Natural killer cell (primary cell): ENCODE results near the gene TUBAL3. TPM values are rescaled to one million over a fixed set of nuclear protein-coding genes. Genes with fewer than 3 reads are reported as not detected.

Experiments
- ATAC-seq, 3 donors: fragments of 150-1000 bp in 2 of 3; fragments of 200-7000 bp in 1 of 3; cut with Tn5 transposase; 1 replicate in 1 of 3; 2 replicates in 2 of 3; pipeline ENCODE4 v1.10.0; 2021; ENCODE audit warnings: mild to moderate bottlenecking in 2 of 3, moderate library complexity in 2 of 3
- DNase-seq, 2 donors: peaks; one replicate each; pipeline versions ENCODE4 v3.0.0 to v3.0.0-alpha.2; 2013 to 2021; ENCODE audit warnings: mixed read lengths in 1 of 2
- H3K27ac ChIP-seq: one replicate; pipeline ENCODE4 v1.5.1; 2013; ENCODE audit warnings: mild to moderate bottlenecking, low read length
- H3K27me3 ChIP-seq: one replicate; pipeline ENCODE4 v1.6.1; 2013; ENCODE audit warnings: low read length; ENCODE audit not compliant: control insufficient read depth, insufficient read depth
- H3K36me3 ChIP-seq: one replicate; pipeline ENCODE4 v1.6.1; 2013; ENCODE audit warnings: low read length; ENCODE audit not compliant: control insufficient read depth, insufficient read depth
- H3K4me1 ChIP-seq: one replicate; pipeline ENCODE4 v1.6.1; 2013; ENCODE audit warnings: low read length; ENCODE audit not compliant: control insufficient read depth, insufficient read depth
- H3K4me3 ChIP-seq: one replicate; pipeline ENCODE4 v1.5.1; 2013; ENCODE audit warnings: low read length
- H3K9me3 ChIP-seq: one replicate; pipeline ENCODE4 v1.6.1; 2013; ENCODE audit warnings: low read length; ENCODE audit not compliant: control insufficient read depth, insufficient read depth
- H3K27ac Mint-ChIP-seq, 2 donors: one replicate each; pipeline ENCODE4 v1.8.0; 2022; ENCODE audit warnings: mild to moderate bottlenecking in 2 of 2, mixed read lengths in 2 of 2, moderate library complexity in 1 of 2
- H3K27me3 Mint-ChIP-seq, 2 donors: one replicate each; pipeline ENCODE4 v1.8.0; 2022; ENCODE audit warnings: low read depth in 2 of 2, mixed read lengths in 2 of 2
- H3K36me3 Mint-ChIP-seq: one replicate; pipeline ENCODE4 v1.8.0; 2022; ENCODE audit warnings: mixed read lengths
- H3K4me1 Mint-ChIP-seq, 2 donors: one replicate each; pipeline ENCODE4 v1.8.0; 2022; ENCODE audit warnings: mixed read lengths in 2 of 2
- H3K4me3 Mint-ChIP-seq: one replicate; pipeline ENCODE4 v1.8.0; 2022; ENCODE audit warnings: mild to moderate bottlenecking, moderate library complexity, mixed read lengths
- H3K9me3 Mint-ChIP-seq, 2 donors: one replicate each; pipeline ENCODE4 v1.8.0; 2022; ENCODE audit warnings: mixed read lengths in 2 of 2
- WGBS: methylation state at CpG from one replicate; pipeline ENCODE4 v1.1.7; 2013; ENCODE audit warnings: missing lambda C conversion rate; ENCODE audit not compliant: insufficient coverage; 5-methylcytosine and 5-hydroxymethylcytosine counted together
- intact Hi-C: fragments of 100-400 bp; cut with micrococcal nuclease; formaldehyde crosslinking; loops from one replicate; pipeline ENCODE4 v1.14.2; 2022
- total RNA-seq, 4 donors: library from RNA; stranded (reverse); fragments of 120-200 nt in 1 of 4; gene quantifications; one replicate each; pipeline versions ENCODE4 v1.2.3 to v1.2.4, GENCODE V29; 2013 to 2022
- TF ChIP-seq, protein P1 (sequence below): fragments of 200-600 bp; IDR thresholded peaks from one replicate; pipeline ENCODE4 v1.8.0; 2022; ENCODE audit warnings: antibody characterized with exemption

The TUBAL3 gene
- total RNA-seq, 3 donors from 2014 or later (not counting 1 experiment from before 2014, with no cell fraction given): not detected

DNA sequence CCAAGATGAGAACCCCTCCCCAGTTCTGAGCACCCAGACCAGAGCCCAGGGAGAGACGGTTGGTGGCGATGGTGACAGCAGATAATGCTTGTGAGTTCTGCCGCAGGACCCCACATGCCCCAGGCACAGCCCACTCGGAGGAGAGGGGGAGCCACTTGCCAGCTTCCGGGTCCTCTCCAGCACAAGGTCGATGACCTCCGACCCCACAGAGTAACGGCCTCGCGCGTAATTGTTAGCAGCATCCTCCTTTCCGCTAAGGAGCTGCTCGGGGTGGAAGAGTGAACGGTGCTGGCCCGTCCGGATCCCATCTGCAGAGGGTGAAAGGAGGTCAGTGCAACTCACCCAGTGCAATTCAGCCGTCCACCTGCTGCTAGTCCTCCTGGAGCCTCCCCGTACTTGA, 9.5 kb downstream of the TUBAL3 start:
- Mint-ChIP-seq H3K27ac (no peak overlapping the region), H3K4me3 (no peak overlapping the region), H3K4me1 (no peaks in the 10 kb centered on the region), H3K36me3 (peaks cover 15% of the 10 kb centered on the region), H3K9me3 (peaks cover 3 to 11% of the 10 kb centered on the region in 2 donors), H3K27me3 (peaks cover 11 to 19% of the 10 kb centered on the region in 2 donors)
- no peaks in the 10 kb centered on the region for H3K9me3 ChIP-seq
- ATAC-seq (no peak), DNase-seq (no peak)
- TF ChIP-seq, protein P1, sequence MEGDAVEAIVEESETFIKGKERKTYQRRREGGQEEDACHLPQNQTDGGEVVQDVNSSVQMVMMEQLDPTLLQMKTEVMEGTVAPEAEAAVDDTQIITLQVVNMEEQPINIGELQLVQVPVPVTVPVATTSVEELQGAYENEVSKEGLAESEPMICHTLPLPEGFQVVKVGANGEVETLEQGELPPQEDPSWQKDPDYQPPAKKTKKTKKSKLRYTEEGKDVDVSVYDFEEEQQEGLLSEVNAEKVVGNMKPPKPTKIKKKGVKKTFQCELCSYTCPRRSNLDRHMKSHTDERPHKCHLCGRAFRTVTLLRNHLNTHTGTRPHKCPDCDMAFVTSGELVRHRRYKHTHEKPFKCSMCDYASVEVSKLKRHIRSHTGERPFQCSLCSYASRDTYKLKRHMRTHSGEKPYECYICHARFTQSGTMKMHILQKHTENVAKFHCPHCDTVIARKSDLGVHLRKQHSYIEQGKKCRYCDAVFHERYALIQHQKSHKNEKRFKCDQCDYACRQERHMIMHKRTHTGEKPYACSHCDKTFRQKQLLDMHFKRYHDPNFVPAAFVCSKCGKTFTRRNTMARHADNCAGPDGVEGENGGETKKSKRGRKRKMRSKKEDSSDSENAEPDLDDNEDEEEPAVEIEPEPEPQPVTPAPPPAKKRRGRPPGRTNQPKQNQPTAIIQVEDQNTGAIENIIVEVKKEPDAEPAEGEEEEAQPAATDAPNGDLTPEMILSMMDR: no peak
- H3K4me1 ChIP-seq: no peaks in the 10 kb centered on the region
- no peak overlapping the region for H3K27ac ChIP-seq
- 93% methylated on average over 17 of the region's 18 CpGs for WGBS
- no peaks in the 10 kb centered on the region for H3K36me3 ChIP-seq
- intact Hi-C loops: no loop called here
- no peak overlapping the region for H3K4me3 ChIP-seq
- H3K27me3 ChIP-seq: no peaks in the 10 kb centered on the region

DNA sequence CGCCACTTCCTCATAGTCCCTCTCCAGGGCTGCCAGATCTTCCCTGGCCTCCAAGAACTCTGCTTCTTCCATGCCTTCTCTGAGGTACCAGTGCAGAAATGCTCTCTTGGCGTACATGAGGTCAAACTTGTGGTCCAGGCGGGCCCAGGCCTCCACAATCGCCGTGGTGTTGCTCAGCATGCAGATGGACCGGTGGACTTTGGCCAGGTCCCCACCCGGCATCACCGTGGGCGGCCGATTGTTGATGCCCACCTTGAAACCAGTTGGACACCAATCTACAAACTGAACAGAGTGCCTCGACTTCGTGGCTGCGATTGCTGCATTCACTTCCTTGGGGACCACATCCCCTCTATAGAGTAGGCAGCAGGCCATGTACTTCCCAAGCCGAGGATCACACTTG, 11.1 kb downstream of the TUBAL3 start:
- Histone ChIP-seq H3K4me3 (no peak overlapping the region), H3K36me3 (no peaks in the 10 kb centered on the region), H3K27me3 (no peaks in the 10 kb centered on the region), H3K4me1 (no peaks in the 10 kb centered on the region), H3K27ac (no peak overlapping the region), H3K9me3 (no peaks in the 10 kb centered on the region)
- intact Hi-C loops: no loop called here
- TF ChIP-seq, protein P1: no peak
- no peak for ATAC-seq
- Mint-ChIP-seq H3K4me3 (no peak overlapping the region), H3K36me3 (peaks cover 15% of the 10 kb centered on the region), H3K27ac (no peak overlapping the region), H3K4me1 (no peaks in the 10 kb centered on the region), H3K9me3 (peaks cover 8 to 16% of the 10 kb centered on the region in 2 donors), H3K27me3 (peaks cover 3 to 5% of the 10 kb centered on the region in 2 donors)
- WGBS: 94% methylated on average over 14 of the region's 14 CpGs
- DNase-seq: no peak

DNA sequence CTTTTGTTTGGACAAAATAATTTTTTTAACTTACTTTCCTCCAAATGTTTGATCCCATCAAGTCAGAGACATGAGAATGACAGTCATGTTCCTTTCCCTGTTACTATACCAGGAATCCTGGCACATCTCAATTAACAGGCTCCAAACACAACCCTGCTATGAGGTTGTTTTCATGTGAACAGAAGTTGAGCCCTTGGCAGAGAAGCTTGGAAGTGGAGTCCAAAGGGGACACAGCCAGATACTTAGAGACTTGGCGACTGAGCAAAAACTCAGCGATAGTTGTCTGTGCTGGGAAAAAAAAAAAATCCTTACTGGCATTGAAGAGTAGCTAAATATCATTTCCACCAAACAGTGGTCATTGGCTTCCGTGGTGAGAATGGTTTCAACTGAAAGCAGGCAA, 12.8 kb downstream of the TUBAL3 start:
- TF ChIP-seq, protein P1: no peak
- no peaks in the 10 kb centered on the region for H3K36me3 ChIP-seq
- Mint-ChIP-seq H3K36me3 (peaks cover 15% of the 10 kb centered on the region), H3K27ac (no peak overlapping the region), H3K9me3 (peaks cover 8 to 18% of the 10 kb centered on the region in 2 donors), H3K4me1 (no peaks in the 10 kb centered on the region), H3K27me3 (peaks cover 0 to 3% of the 10 kb centered on the region in 2 donors), H3K4me3 (no peak overlapping the region)
- no peaks in the 10 kb centered on the region for H3K27me3 ChIP-seq
- WGBS: 95% methylated on average over 2 of the region's 3 CpGs
- DNase-seq (no peak), ATAC-seq (no peak)
- intact Hi-C loops: no loop called here
- no peaks in the 10 kb centered on the region for H3K4me1 ChIP-seq
- H3K27ac ChIP-seq: no peak overlapping the region
- H3K9me3 ChIP-seq: no peaks in the 10 kb centered on the region
- H3K4me3 ChIP-seq: no peak overlapping the region

DNA sequence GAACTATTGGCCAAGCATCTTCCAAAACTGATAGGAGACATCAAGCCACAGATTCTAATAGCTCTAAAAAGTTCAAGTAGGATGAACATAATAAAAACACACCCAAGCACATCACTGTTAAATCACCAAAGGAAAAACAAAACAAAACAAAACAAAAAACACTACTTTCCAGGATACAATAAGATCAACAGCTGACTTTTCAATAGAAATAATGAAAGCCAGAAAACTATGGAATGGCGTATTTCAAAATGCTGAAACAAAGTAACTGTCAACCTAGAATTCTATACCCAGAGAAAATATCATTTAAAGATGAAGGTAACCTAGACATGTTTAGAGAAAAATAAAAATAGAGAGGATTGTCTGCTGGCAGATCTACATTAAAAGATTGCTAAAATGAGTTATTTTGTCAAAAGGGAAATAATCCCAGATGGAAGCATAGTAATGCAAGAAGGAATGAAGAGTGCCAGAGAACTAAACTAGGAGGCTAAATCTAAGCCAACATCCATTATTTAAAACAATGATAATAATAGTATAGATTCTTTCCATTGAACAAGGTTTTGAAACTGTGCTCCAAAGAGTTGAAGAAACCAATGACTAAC, 13.9 kb downstream of the TUBAL3 start:
- H3K27ac Mint-ChIP-seq: no peak overlapping the region
- TF ChIP-seq, protein P1: no peak
- ATAC-seq (no peak), DNase-seq (no peak)
- peaks cover 0 to under 1% of the 10 kb centered on the region in 2 donors for H3K27me3 Mint-ChIP-seq
- no CpG with 5 or more reads among the region's 1 CpG for WGBS
- peaks cover 8 to 18% of the 10 kb centered on the region in 2 donors for H3K9me3 Mint-ChIP-seq
- H3K4me3 Mint-ChIP-seq: no peak overlapping the region
- no peaks in the 10 kb centered on the region for H3K4me1 ChIP-seq
- H3K36me3 ChIP-seq: no peaks in the 10 kb centered on the region
- no peaks in the 10 kb centered on the region for H3K9me3 ChIP-seq
- no peak overlapping the region for H3K27ac ChIP-seq
- H3K4me1 Mint-ChIP-seq: no peaks in the 10 kb centered on the region
- intact Hi-C loops: no loop called here
- peaks cover 15% of the 10 kb centered on the region for H3K36me3 Mint-ChIP-seq
- no peaks in the 10 kb centered on the region for H3K27me3 ChIP-seq
- no peak overlapping the region for H3K4me3 ChIP-seq
